ENCODE measurements around the gene NLRP7.
"Not testable (repeated sequence)": the region's sequence is repeated elsewhere in the genome, so short reads cannot be mapped to it uniquely, and the experiment has no call there.

- TF ChIP-seq CTCF, POLR2A (IDR thresholded peaks at IDR 0.05): not testable (repeated sequence)
Observed at GRCh38 chr19:54953345-54953713, 6.0 kb upstream of the NLRP7 start.

Data from testis (tissue), 2 donors.